Coronary artery (tissue), 2 donors: ENCODE measurements around the gene GGT5.
"Not testable (repeated sequence)": the region's sequence is repeated elsewhere in the genome, so short reads cannot be mapped to it uniquely, and the experiment has no call there.

Experiments
- DNase-seq: peaks from one replicate; pipeline ENCODE4 v3.0.0-alpha.2; 2017; ENCODE audit warnings: low spot score
- H3K27ac ChIP-seq, 2 donors: fragments of 200-600 bp; sonication (generic); one replicate each; pipeline ENCODE4 v1.5.1; 2016 to 2019
- H3K4me3 ChIP-seq: fragments of 200-600 bp; sonication (generic); 2 replicates; pipeline ENCODE4 v1.5.1; 2016; ENCODE audit warnings: mild to moderate bottlenecking, moderate library complexity
- TF ChIP-seq, protein P1 (sequence below): fragments of 200-600 bp; sonication (generic); IDR thresholded peaks from one replicate; pipeline ENCODE4 v1.5.1; 2019; ENCODE audit warnings: antibody characterized with exemption

GGT5 gene

DNA sequence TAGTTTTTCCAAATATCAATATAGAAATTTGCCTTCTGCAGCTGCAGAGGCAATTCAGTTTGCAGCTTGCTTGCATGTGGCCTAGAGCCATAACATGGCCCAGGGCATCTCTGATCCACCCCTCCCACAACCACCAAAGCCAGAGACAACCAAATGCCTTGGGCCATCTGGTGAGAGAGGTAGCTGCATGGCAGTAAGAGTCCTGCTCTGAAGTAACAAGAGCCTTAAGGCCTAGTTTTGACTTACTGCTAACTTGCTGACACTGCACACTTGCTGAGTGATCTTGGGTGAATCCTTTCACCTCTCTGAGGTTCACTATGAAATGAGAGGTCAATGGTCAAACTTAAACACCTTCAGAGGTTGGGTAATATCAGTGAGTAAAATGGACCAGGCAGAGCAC is 20.9 kb upstream of the GGT5 start:
- TF ChIP-seq, protein P1, sequence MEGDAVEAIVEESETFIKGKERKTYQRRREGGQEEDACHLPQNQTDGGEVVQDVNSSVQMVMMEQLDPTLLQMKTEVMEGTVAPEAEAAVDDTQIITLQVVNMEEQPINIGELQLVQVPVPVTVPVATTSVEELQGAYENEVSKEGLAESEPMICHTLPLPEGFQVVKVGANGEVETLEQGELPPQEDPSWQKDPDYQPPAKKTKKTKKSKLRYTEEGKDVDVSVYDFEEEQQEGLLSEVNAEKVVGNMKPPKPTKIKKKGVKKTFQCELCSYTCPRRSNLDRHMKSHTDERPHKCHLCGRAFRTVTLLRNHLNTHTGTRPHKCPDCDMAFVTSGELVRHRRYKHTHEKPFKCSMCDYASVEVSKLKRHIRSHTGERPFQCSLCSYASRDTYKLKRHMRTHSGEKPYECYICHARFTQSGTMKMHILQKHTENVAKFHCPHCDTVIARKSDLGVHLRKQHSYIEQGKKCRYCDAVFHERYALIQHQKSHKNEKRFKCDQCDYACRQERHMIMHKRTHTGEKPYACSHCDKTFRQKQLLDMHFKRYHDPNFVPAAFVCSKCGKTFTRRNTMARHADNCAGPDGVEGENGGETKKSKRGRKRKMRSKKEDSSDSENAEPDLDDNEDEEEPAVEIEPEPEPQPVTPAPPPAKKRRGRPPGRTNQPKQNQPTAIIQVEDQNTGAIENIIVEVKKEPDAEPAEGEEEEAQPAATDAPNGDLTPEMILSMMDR: no peak
- DNase-seq: no peak
- no peak overlapping the region for H3K27ac ChIP-seq
- H3K4me3 ChIP-seq: no peak overlapping the region

DNA sequence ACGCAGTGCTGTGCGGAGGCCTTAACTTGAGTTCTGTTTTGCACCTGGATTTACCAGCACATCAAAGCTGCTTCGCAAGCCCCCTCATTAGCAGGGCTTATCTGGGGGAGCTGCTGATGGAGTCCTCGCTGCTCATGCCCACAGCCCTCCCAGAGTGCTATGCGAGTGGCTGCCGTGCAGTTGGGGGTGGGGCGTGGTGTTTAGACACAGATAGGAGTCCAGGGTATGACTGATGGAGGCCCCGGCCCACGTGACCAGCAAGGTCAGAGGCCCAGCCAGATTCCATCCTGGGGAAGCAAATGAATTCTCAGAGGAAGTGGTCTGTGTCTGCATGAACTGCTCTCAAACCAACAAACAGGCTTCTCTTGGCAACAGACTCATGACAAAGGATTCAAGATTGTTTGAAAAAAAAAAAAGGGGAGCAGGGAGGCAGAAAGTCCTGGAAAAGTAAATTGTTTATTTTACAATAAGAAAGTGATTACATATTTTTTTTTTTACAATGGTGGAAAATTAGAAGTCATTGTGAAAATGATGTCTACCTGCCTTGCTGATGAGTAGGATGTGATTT is 19.5 kb upstream of the GGT5 start:
- not testable (repeated sequence) for DNase-seq, H3K27ac ChIP-seq, H3K4me3 ChIP-seq

DNA sequence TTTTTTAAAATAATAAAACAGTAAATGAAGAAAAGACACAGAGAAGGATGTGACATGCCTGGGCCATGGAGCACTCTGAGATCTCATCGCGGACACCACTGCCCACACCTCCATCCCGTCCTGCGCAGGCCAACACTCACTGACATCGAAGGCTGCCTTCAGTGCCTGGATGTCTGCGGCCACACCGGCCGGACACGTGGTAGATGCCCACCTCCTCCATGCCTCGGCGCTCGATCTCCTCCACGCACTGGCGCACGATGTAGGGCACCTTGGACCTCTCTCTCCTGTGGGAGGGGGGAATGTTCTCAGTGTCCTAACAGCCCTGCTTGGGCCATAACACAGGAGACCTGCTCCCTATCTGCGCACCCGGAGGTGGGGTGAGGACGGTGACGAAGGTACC is 18.6 kb upstream of the GGT5 start:
- not testable (repeated sequence) for H3K4me3 ChIP-seq

DNA sequence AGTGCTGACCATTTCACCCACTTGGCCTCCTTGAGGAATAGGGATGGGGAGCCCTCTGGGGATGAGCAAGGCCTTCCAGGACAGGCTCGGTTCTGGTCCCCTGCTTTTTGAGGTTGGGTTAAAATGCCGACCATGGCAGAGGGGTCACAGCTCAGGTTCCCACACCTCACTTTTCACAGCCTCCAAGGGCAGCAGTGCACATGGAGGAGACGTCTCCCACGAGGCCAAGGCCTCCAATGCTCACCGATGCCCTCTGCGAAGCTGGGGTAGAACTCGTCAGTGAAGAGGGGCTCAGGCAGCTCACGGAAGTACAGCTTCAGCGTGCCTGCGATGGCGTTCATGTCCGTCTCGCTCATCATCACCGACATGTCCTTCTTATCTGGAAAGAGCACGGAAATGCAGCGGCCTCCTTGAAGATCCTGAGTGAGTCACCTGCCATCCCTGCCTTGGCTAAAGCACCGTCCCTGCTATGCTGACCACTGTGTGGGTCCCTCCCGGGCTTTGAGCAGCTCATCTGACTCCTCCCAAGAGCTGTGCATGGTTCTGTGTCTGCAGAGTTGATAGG is 17.4 kb upstream of the GGT5 start:
- not testable (repeated sequence) for H3K27ac ChIP-seq, DNase-seq, H3K4me3 ChIP-seq

More for the DNA sequence above, 18.6 kb upstream of the GGT5 start:
- DNase-seq, H3K27ac ChIP-seq: not testable (repeated sequence)

DNA sequence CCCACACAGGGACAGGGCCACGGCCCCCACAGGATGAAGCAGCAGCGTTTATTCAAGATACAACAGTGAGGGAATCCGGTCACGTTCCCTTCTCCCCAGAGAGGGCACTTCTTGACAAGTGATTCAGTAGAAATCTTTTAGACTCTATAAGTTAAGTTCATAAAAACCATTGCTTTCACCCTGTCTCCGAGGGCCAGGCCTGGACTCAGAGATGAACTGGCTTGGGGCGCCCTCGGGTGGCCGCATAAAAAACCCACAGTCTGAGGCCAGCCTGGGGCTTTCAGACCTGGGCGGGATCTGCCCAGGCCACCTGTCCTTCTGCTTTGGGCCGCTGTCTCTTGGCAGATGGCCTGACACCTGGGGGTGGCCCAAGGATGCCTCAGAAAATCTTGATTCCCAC is 14.6 kb upstream of the GGT5 start:
- not testable (repeated sequence) for H3K4me3 ChIP-seq, DNase-seq
- H3K27ac ChIP-seq: peak overlapping the region in 1 of 2 donors; percentile 56

DNA sequence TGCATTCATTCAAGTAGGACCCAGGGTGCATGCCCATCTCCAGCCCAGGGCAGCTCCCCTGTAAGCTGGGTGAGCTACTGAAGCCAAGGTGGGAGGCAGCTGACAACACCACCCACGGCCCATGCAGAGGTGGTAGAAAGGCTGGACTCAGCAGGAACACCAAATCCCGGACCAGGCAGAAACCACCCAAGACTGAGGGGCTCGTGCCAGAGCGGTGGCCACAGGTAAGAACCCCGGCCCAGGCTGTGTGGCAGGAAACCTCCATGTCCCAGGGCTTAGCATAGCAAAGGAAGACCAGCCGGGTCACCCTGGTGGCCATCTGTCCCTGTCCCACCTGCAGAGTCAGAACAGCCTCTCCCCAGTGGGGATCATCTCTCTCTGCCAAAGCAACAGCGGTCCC is 11.9 kb upstream of the GGT5 start:
- not testable (repeated sequence) for H3K4me3 ChIP-seq, DNase-seq, H3K27ac ChIP-seq

DNA sequence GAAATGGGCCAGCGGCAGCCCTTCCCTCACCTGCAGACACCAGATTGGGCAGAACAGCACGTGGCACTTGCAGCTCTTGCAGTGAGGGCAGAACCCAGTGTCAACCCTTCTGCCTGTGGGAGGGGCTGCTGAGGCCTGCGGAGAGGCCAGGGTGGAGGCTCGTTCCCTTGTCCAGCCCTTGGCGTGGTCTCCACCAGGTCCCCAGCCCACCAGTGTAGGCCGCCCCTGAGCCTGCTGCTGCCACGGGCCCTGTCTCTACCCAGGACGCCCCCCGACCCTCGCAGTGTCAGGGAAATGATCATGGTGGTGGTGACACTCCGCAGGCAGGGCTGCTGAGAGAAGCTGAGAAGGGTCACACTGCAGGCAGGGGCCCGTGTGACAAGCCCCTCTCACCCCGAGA is 11.3 kb upstream of the GGT5 start:
- DNase-seq: peak; percentile 36
- not testable (repeated sequence) for H3K4me3 ChIP-seq, H3K27ac ChIP-seq

DNA sequence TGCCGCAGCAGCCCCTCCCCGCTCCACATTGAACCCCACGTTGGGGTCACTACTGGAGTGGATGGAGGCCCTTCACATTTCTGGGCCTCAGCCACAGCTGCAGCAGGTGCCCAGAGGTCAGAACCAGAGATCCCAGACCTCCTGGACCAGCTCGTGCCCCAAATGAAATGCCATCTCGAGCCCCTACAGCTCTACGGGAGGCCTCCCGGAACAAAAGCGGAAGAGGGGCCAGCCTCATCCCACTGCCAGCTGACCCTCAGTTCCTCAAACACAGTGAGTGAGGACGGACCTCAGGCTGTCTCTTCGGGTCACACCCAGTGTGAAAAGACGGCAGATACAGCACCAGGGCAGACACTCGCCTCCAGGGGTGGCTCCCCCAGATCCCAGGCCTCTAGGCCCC is 8.2 kb upstream of the GGT5 start:
- H3K27ac ChIP-seq, DNase-seq, H3K4me3 ChIP-seq: not testable (repeated sequence)

DNA sequence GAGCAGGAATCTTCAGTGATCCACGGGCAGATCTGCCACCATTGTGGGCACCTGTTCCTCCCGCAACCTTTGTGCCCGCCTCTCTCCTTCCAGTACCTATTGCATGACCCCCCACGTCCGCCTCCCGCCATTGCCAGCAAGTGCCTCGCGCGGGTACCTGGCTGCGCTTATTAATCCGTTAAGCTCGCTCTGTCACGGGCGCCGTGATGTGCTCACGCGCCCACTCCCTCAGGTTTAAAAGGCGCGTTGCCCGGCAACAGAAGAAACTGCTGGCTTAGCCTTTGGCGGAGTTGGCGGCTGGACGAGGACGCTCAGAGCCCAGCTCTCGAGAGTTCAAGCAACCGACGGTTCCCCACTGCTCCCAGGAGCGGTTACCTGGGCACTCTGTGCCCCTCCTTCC is 6.4 kb upstream of the GGT5 start:
- not testable (repeated sequence) for H3K4me3 ChIP-seq, DNase-seq, H3K27ac ChIP-seq

DNA sequence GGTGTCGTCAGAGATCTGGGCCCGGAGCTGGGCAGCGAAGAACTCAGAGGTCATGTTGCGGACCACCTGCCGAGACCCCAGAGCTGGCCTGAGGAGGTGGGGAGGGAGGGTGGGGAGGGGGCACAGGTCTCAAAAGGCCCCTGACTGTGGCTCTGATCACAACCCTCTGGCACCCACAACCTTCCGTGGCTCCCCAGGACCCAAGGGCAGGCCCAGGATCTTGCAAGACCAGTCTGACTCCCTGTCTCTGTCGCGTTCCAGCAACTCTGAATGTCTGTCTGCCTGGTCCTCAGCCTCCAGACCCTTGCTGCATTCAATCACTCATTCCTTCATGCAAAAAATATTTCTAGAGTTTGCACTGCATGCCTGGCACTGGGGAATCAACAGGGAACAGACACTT is 4.5 kb upstream of the GGT5 start:
- not testable (repeated sequence) for DNase-seq, H3K27ac ChIP-seq, H3K4me3 ChIP-seq

DNA sequence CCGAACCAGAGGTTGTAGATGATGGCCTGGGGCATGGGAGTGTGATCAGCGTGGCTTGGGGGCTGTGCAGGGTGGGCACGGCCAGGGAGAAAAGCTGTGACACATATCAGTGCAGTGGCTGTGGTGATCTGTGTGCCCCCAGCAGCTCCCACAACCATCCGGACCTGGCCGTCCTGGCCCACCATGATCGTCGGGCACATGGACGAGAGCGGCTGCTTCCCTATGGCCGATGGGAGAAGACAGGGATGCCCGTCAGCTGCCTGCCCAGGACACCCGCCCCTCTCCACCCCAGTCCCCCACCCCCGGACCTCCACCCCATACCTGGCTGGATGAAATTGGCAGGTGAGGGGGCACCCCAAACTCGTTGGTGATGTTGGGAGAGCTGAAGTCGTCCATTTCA is 3.7 kb upstream of the GGT5 start:
- DNase-seq, H3K4me3 ChIP-seq, H3K27ac ChIP-seq: not testable (repeated sequence)

DNA sequence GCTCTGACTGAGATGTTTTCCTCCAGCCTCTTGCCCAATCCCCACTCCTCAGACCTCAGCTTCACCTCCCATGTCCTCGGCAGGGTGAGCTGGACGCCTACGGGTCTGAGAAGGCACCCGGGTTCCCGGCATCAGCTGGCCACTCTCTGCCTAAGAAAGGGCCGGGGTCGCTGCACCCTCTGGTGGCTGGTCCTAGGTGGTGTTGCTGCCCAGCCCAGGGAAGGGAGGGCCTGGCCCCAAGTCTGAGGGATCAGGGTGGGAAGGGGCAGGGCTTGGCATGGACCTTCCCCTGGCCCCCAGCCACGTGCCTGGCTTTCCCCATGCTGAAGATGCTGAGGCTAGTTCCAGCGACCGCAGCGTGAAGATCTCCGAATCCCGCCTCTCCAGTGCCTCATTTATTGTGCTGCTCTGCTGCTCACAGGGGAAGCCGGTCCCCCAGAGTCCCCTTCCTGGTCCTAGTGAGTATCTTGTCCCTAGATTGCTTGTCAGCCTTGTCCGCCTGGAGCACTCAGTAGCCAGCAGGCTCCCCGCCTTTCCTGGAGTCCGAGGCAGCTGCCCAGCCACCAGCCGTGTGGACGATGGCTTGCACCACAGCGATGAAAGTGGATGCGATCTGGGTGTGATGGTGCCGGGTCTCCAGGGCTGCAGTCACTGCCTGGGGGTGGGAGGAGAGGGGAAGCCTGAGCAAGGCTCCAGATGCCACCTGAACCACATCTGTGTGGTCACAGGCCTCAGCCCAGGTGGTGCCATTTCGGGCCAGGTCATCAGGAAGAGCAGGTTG is 2.9 kb upstream of the GGT5 start:
- Histone ChIP-seq H3K27ac (peak overlapping the region; percentile 86 to 92), H3K4me3 (no peak overlapping the region)
- peak; percentile 98 for DNase-seq
- TF ChIP-seq, protein P1: peak; percentile 79
